Islet of Langerhans (tissue), 1 donor: Measurements from ENCODE around the gene BTRC.
"Not testable (repeated sequence)": the region's sequence is repeated elsewhere in the genome, so short reads cannot be mapped to it uniquely, and the experiment has no call there.

Source experiments
- FAIRE-seq: peaks from one replicate; lab custom pipeline; 2011; peaks lifted over from hg19 to GRCh38; lab: Jason Lieb, UNC

The BTRC gene

DNA sequence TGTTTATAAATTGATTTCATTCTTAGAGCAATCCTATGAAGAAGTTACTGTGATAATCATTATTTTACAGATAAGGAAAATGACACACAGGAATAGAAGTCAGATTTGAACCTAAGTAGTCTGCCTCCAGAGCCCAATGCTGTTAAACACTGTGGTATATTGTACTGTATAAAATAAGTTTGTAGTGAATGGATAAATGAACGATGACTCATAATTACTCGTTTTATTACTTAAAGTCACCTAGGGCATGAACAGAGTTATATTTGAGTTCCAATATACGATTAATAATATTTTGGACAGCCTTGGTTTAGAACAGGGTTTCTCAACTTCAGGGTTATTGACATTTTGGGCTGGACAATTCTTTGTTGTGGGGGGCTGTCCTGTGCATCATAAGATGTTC, 7.8 kb upstream of the BTRC start:
- FAIRE-seq = no peak

DNA sequence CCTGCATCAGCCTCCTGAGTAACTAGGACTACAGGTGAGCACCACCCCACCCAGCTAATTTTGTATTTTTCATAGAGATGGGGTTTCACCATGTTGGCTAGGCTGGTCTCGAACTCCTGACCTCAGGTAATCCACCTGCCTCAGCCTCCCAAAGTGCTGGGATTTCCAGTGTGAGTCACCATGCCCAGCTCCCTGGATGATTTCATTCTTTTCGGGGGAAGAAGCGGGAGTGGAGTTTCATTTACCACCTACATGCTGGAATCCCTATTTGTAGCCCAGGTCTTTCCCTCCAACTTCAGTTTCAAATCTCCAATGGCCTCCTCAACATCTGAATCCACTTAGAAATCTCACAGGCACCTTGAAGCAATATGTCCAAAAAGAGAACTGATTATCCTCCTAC, 2.9 kb upstream of the BTRC start:
- FAIRE-seq = no peak

DNA sequence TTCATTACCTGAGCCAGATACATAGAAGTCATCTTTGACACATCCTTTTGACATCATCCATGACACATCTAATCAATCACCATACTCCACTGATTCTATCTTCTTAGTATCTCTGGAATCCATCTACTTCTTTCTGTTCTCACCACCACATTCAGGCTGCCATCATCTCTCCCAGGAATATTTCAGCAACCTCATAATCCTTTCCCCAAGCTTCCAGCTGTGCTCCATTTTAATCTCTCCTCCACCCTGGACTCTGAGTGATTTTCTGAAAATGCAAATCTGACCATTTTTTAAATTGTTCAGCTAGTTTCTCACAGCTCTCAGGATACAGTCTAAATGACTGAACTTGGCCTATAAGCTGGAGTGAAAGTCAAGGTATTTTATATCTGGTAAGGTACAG, 2.5 kb upstream of the BTRC start:
- FAIRE-seq = no peak

DNA sequence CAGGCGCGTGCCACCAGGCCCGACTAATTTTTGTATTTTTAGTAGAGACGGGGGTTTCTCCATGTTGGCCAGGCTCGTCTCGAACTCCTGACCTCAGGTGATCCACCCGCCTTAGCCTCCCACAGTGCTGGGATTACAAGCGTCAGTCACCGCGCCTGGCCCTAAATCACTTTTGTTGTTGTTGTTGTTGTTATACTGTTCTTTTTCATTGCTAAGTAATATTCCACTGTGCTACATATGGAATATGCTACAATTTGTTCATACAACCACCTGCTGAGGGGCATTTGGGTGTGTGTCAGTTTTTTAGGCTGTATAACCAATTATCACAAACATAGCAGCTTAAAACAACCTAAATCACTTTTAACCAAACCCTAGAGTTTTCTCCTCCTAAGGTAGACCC, 1.1 kb upstream of the BTRC start:
- not testable (repeated sequence) for FAIRE-seq

DNA sequence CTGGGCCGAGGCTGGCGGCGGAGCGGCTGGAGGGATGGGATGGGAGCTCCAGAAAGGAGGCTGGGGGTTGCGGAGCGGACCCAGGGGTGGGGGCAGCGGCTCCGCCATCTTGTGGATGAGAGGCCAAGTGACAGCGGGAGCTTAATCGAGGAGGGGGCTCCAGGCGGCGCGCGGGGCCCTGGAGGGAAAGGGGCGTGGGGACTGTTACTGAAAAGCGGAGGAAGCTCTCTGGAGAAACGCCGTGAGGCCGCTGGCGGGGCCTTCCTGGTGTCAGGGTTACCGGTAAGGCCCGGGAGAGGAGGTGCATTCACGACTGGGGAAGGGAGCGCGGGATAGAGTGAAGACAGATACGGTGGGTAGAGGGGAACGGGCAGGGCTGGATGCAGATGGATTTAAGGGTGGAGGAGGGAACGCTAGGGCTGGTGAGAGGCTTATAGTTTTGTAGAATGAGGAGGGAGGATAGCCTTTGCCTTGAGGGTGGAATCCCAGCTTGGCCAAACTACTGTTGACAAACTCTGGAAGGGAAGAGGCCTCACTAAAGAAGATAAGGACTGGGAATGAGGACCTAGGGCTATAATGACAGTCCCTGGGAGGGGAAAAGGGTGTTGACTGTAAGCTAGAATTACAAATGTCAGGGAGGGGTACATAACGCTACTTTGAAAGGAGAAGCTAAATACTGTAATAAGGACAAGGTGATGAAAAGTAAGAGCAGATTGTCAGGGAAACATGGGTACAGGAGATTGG, 535 bp downstream of the BTRC start:
- no peak for FAIRE-seq

DNA sequence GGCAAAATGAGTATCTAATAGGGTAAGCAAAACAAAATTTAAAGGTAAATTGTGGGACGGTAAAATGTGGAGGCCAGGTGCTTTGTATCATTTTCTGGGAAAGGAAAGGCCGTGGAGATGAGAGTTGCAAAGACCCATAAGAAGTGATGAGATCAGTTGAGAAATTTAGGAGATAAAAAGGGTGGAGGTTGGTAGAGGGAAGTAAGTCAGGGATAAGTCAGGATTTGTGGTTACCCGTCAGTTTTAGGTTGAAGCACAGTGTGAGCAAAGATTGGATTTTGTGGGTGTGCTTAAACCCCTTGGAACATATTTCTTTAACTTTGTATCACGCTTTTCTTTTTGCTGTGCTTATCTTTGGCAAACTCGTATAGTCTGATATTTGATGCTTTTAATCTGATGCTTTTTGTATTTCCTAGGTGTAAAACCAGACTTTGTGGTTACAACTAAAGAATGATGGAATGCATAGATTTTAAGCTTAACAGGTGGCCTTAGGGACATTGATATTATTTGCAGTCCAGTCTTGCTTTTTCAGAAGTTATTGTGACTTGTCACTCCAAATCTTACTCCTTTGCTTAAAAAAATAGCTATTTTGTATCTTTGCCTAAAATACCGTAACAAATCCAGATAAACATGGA, 1.2 kb downstream of the BTRC start:
- FAIRE-seq = no peak

DNA sequence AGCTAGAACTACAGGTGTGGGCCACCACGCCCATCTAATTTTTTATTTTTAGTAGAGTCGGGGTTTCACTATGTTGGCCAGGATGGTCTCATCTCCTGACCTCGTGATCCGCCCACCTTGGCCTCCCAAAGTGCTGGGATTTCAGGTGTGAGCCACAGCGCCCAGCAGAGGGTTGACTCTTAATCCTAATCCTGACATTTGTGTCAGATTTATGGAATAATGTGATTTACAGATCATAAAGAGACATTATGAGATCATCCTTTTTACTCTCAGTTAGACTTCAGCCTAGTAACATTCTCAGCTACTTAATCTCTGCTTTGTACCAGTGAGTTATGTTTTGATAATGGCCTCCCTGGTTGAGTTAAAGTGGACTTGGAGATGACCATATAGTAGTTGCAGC, 2.2 kb downstream of the BTRC start:
- FAIRE-seq = no peak

DNA sequence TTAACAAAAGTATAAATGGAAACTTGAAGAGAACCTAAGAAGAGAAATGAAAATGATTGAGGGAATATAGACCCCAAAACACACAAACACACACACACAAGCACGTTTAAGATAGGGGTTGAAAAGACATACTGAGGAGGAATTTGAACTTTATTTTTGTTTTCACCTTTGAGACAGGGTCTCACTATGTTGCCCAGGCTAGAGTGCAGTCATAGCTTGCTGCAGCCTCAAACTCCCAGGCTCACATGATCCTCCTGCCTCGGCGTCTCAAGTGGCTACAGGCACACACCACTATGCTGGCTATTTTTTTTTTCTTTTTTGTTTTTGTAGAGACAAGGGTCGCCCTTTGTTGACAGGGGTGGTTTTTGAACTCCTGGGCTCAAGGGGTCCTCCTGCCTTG, 4.0 kb downstream of the BTRC start:
- FAIRE-seq = no peak

DNA sequence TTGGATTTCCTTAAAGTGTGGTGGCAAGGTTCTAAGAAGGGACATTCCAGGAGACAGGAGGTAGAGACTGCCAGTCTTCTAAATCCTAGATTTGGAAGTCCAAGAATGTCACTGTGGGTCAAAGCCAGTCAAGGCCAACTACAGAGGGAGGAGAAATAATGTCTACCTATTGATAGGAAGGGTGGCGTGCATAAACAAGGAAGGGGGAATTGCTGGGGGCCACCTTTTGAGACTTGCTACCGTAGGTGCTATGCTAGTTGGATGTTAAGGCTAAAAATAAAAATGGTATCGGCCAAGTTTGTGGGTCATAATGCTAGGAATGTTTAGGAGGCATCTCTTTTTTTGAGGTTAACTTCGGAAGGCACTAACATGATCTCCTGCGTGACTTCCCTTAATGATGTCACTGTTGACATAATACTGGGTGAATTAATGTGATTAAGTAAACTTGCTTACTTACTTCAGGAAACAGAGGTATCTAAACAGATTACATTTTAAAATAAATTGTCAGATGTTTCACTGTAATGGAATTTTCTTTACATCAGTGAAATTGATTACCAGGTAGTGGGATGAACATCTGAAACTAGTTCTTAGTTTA, 4.8 kb downstream of the BTRC start:
- no peak for FAIRE-seq

DNA sequence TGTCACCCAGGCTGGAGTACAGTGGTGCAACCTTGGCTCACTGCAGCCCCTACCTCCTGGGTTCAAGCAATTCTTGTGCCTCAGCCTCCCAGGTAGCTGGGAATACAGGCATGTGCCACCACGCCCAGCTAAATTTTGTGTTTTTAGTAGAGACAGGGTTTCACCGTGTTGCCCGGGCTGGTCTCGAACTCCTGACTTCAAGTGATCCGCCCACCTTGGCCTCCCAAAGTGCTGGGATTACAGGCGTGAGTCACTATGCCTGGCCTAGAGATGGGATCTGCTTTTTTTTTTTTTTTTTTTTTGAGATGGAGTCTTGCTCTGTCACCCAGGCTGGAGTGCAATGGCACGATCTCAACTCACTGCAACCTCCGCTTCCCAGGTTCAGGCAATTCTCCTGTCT, 6.1 kb downstream of the BTRC start:
- not testable (repeated sequence) for FAIRE-seq

DNA sequence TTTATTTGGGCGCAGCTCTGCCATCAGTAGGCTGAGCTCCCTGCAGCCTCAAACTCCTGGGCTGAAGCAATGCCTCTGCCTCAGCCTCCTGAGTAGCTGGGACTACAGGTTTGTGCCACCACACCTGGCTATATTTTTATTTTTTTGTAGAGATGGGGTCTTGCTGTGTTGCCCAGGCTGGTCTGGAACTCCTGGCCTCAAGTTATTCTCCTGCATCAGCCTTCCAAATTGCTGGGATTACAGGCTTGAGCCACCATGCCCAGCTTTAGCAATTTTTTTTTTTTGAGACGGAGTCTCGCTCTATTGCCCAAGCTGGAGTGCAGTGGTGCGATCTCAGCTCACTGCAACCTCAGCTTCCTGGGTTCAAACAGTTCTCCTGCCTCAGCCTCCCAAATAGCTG, 6.9 kb downstream of the BTRC start:
- FAIRE-seq = not testable (repeated sequence)

DNA sequence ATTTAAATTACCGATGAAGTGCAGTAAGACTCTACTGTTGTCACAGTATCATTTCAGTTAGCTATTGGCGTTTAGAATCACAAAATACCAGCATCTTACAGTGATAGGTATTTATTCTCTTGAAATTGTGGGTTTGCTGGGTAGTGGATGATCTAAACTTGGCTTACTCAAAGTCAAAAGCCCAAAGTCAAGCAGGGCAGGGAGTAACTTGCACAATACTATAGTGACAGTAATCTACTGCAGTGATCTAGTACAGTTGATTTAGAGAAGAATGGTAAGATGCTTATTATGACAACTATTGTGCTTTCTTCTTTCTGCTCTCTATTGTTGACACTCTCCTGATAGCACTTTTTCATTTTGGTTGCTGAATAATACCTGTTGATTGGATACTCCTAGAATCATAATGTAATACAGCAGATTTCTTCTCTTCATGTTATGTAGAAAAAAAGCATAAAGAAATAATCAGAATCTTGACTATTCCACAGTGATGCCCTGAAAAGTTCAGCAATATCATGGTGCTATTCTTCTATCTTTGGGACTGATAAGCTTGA, 10.0 kb downstream of the BTRC start:
- FAIRE-seq = no peak

DNA sequence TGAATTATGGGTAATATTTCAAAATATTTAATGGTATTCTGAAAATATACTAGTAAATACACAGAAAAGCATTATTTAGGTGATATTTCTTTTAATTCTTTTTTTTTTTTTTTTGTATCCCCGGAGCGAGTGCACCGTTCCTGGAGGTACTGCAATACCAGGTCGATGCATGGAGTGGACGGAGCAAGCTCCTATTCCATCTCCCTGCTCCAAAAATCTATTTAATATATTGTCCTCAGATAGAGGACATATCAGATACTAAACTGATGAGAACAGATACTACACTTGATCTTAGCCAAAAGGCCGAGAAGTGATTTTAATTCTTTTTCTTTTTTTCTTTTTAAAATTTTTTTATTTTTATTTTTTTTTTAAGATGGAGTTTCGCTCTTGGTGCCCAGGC, 10.8 kb downstream of the BTRC start:
- FAIRE-seq = peak; percentile 97

DNA sequence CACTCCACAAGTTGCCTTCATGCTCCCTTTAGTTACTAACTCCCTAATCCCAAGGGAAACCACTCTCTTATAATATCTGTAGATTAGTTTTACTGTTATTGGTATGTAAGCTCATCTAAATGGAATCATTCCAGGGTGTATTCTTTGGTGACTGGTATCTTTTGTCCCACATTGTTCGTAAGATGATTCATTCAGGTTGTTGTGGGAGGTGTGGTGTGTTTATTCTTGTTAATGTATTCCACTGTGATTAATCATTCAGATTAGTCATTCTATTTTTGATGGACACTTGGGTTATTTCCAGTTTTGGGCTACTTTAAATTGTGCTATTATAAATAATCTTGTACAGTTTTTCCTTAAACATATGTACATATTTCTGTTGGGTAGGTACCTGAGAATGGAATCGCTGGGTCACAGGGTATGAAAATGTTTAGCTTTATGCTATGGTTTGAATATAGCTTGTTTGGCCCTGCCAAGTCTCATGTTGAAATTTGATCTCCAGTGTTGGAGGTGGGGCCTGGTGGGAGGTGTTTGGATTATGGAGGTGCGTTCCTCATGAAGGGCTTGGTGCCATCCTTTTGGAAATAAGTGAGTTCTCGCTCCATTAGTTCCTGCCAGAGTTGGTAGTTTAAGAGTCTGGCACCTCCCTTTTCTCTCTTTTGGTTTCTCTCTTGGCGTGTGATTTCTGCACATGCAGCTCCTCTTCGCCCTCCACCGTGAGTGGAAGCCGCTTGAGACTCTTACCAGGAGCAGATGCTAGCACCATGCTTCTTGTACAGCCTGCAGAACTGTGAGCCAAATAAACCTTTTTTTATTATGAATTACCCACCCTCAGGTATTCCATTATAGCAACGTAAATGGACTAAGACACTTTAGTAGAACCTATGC, 13.8 kb downstream of the BTRC start:
- FAIRE-seq = no peak

DNA sequence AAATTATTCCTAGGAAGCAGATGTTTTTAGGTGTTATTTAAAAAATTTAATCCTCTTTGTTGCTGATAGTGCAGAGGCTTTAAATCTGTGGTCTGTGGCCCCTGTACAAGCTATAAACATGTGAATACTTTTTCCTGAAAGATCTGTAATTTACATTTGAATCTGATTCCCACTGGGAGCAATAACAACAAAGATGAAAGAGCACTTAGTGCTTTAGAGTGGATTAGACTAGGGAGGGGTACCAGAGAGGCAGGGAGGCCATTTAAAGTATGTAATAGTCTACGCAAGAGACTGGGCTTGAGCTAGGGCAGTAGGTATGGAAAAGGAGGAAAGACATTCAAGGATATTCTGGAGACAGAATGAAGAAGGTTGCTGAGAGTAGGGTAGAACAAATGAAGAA, 19.1 kb downstream of the BTRC start:
- FAIRE-seq = no peak

DNA sequence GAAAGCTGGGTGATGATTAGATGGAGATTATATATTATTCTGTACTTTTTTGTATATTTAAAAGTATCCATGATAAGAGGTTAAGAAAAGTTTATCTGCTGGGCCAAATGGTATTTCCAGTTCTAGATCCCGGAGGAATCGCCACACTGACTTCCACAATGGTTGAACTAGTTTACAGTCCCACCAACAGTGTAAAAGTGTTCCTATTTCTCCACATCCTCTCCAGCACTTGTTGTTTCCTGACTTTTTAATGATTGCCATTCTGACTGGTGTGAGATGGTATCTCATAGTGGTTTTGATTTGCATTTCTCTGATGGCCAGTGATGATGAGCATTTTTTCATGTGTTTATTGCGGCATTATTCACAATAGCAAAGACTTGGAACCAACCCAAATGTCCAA, 20.0 kb downstream of the BTRC start:
- FAIRE-seq = not testable (repeated sequence)

DNA sequence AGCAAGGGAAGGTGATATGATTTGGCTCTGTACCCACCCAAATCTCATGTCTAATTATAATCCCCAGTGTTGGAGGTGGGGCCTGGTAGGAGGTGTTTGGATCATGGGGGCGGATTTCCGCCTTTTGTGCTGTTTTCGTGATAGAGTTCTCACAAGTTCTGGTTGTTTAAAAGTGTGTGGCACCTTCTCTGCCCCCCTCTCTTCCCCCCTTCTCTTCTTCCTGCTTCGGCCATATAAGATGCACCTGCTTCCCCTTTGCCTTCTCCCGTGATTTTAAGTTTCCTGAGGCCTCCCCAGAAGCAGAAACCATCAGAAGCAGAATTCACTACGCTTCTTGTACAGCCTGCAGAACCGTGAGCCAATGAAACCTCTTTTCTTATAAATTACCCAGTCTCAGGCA, 21.1 kb downstream of the BTRC start:
- FAIRE-seq = no peak

DNA sequence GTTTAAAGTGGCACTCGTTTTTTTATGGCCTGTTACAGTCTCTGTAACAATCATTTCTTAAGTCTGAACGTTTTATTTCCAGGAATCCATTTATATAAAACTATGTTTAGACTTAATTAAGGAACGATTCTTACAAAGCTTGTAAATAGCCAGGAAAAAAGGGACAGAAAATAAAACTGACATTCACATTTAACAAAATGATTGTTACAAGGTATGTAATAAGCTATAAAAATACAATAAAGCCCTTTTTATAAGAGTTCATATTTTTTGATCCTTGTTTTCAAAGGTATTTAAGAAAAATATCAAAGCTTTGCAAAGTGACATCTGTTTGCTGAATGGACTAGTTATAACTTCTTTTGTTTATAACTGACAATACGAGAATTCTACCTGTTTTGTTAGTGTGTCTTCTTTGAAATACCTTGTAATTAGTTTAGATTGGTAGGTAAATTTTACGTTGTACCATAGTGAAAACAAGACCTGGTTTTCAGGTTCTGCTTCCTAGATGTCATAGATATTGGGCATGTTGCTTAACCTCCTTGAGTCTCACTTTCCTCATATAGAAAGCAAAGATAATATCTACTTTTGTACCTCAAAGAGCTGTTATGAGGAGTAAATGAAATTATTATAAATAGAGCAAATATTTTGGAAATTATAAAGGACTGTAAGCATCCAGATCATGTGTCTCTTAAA, 25.8 kb downstream of the BTRC start:
- FAIRE-seq = no peak

DNA sequence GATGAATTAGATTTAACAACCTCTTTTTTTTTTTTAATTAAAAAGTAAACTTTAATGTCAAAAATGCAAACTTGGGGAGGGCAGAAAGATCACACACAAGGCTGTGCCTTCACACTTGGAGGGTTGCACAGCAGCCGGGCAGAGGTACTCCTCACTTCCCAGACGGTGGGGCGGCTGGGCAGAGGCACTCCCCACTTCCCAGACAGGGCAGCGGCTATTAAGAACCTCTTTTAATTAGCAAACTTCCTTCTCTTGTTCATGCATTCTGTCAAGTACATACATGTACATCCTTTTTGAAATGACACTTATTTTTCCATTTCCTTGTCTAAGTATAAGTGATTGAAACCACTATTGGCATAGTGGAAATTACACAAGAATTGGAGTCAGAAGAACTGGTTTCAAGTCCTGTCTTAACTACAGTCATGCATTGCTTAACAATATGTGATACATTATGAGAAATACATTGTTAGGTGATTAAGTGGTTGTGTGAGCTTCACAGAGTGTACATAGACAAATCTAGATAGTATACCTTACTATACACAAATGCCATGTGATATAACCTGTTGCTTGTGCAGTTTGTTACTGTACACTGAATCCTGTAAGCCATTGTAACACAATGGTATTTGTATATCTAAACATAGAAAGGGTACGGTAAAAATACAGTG, 26.5 kb downstream of the BTRC start:
- no peak for FAIRE-seq

DNA sequence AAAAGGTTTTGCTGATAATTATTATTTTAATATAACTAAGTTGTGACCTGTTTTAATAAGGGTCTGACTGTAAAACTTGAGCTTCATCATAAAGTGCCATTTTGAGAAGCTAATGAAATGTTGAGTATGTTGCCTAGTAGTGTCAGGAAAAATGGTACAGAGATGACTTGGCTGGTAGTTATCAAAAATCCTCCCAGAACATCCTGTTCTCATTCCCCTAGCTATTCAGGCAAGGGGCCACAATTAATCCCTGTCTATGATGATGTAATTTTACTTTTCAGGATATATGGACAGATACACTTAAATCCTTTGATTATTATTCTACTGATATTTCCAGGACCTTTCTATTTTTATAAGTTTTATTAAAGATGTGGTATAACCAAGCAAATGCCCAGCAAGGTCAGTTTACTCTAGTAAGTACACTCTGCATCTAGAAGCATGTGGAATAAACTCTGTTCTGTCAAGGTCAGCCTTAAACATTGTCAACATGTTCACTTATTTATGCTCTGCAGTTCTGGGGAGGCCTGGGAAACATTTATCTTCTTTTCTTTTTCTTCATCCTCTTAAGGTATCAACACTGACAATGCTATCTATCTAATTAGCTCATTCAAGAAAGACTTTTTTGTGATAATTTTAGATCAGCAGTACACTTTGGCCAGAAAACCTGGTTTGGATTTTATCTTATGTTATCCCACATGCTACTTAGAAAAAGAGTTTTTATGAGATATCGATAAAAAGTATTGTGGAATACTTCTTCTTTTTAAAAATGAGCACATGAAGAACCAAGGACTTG, 32.1 kb downstream of the BTRC start:
- no peak for FAIRE-seq
